GM12878 (cell line): Measurements from ENCODE around the gene MYO7A. TPM values are rescaled to one million over a fixed set of nuclear protein-coding genes. Genes with fewer than 3 reads are reported as not detected.

Source experiments
- ATAC-seq: fragments of 200-7000 bp; cut with Tn5 transposase; 3 replicates; pipeline ENCODE4 v1.9.1; 2020; ENCODE audit warnings: mild to moderate bottlenecking, moderate library complexity
- BruUV-seq: library from RNA; stranded (reverse); fragments of 400-500 nt; replicated peaks from 2 replicates; lab custom pipeline; 2021; lab: Mats Ljungman, UMichigan
- CTCF ChIA-PET: fragments of 300-600 bp; sonication (Branson Sonifier 250); formaldehyde crosslinking; extraction: SDS; loops from one replicate; lab custom pipeline; 2021; ENCODE audit warnings: inconsistent platforms; lab: Yijun Ruan, JAX
- POLR2A ChIA-PET: fragments of 350-600 bp; formaldehyde crosslinking; extraction: SDS; loops from one replicate; lab custom pipeline; 2021; ENCODE audit warnings: inconsistent platforms; lab: Charles Lee
- RAD21 ChIA-PET: fragments of 300-600 bp; sonication (Branson Sonifier 250); formaldehyde crosslinking; loops from one replicate; lab custom pipeline; 2023; ENCODE audit warnings: antibody characterized with exemption; ENCODE audit not compliant: unreplicated experiment; lab: Charles Lee
- SMC1A ChIA-PET: fragments of 300-600 bp; sonication (Branson Sonifier 250); formaldehyde crosslinking; loops from one replicate; lab custom pipeline; 2023; ENCODE audit not compliant: unreplicated experiment, uncharacterized antibody; lab: Charles Lee
- DNase-seq: peaks from one replicate; pipeline ENCODE4 v3.0.0-alpha.2; 2011; ENCODE audit warnings: low read depth, low spot score
- FAIRE-seq: peaks from 3 replicates; lab custom pipeline; 2011; peaks lifted over from hg19 to GRCh38; lab: Jason Lieb, UNC
- H2AFZ ChIP-seq: 2 replicates; pipeline ENCODE4 v1.6.0; 2011; ENCODE audit warnings: low read depth, low read length, control low read depth; ENCODE audit not compliant: control insufficient read depth
- H3K27ac ChIP-seq: 2 replicates; pipeline ENCODE4 v1.5.1; 2011; ENCODE audit warnings: control low read depth; ENCODE audit not compliant: control insufficient read depth, insufficient read depth
- H3K27me3 ChIP-seq, 2 experiments: replicated peaks in 1 of 2; 2 replicates each; pipeline versions ENCODE4 v1.6.0 to v1.6.1; 2011; ENCODE audit warnings: low read length in 1 of 2; ENCODE audit not compliant: control insufficient read depth in 2 of 2, insufficient read depth in 2 of 2
- H3K36me3 ChIP-seq, 2 experiments: 2 replicates each; pipeline ENCODE4 v1.5.1; 2011; ENCODE audit warnings: low read length in 1 of 2; ENCODE audit not compliant: control insufficient read depth in 2 of 2, insufficient read depth in 2 of 2
- H3K4me1 ChIP-seq: 2 replicates; pipeline ENCODE4 v1.6.1; 2011; ENCODE audit warnings: mild to moderate bottlenecking, low read length, moderate library complexity, mixed read lengths; ENCODE audit not compliant: control insufficient read depth, insufficient read depth
- H3K4me2 ChIP-seq: 2 replicates; pipeline ENCODE4 v1.6.0; 2011; ENCODE audit warnings: control low read depth; ENCODE audit not compliant: control insufficient read depth, insufficient read depth
- H3K4me3 ChIP-seq: fragments of 200-600 bp; sonication (generic); 2 replicates; pipeline ENCODE4 v1.5.1; 2016
- H3K79me2 ChIP-seq: 2 replicates; pipeline ENCODE4 v1.6.0; 2011; ENCODE audit warnings: low read length; ENCODE audit not compliant: control insufficient read depth, insufficient read depth
- H3K9ac ChIP-seq: 2 replicates; pipeline ENCODE4 v1.8.0; 2011; ENCODE audit warnings: low read length, control low read depth, mixed read lengths; ENCODE audit not compliant: control insufficient read depth, insufficient read depth
- H3K9me3 ChIP-seq: replicated peaks from 3 replicates; pipeline ENCODE4 v1.5.1; 2011; ENCODE audit warnings: mild to moderate bottlenecking, low read length; ENCODE audit not compliant: control insufficient read depth, insufficient read depth
- H4K20me1 ChIP-seq: 2 replicates; pipeline ENCODE4 v1.6.0; 2011; ENCODE audit not compliant: control insufficient read depth, insufficient read depth
- BACH1 ChIP-seq: fragments of 450-650 bp; IDR thresholded peaks from 2 replicates; pipeline ENCODE4 v1.6.1; 2017; ENCODE audit warnings: mild to moderate bottlenecking, borderline replicate concordance
- E2F8 ChIP-seq: fragments of 450-650 bp; IDR thresholded peaks from 2 replicates; pipeline ENCODE4 v1.6.1; 2018; ENCODE audit warnings: mild to moderate bottlenecking, low read depth, moderate library complexity; ENCODE audit not compliant: partially characterized antibody
- JUND ChIP-seq: IDR thresholded peaks from 2 replicates; pipeline ENCODE4 v1.6.1; 2012; ENCODE audit warnings: low read depth, mild to moderate bottlenecking, low read length, improper control_type of control experiment, moderate library complexity
- WGBS: methylation state at CpG from one replicate; pipeline ENCODE4 v1.1.6; 2016; ENCODE audit warnings: low lambda C conversion rate; ENCODE audit not compliant: insufficient replicate concordance, insufficient coverage; ENCODE audit errors: missing lambda C conversion rate; 5-methylcytosine and 5-hydroxymethylcytosine counted together
- in situ Hi-C: fragments of 300-500 bp; cut with MboI; formaldehyde crosslinking; loops from 9 replicates; pipeline ENCODE4 v1.14.3; 2018; ENCODE audit warnings: mixed read lengths
- intact Hi-C: fragments of 100-400 bp; cut with micrococcal nuclease; formaldehyde crosslinking; loops from one replicate; pipeline ENCODE4 v1.14.2; 2022; ENCODE audit not compliant: unreplicated experiment
- polyA plus RNA-seq, 11 experiments: library from polyadenylated mRNA; depleted of rRNA in 4 of 11; unstranded in 6 of 11; stranded (reverse) in 5 of 11; fragments of >200 nt; fragmentation: Nextera tagmentation in 4 of 11; fragmentation: Illumina TruSeq in 1 of 11; extraction: Ambion mirVana in 4 of 11; extraction: Trizol in 1 of 11; gene quantifications; 1 replicate in 1 of 11; 2 replicates in 10 of 11; pipeline versions ENCODE4 v1.2.1 to v1.2.3, GENCODE V29; 2011 to 2016; ENCODE audit warnings: inconsistent platforms in 2 of 11, missing spikeins in 2 of 11, low read depth in 1 of 11
- total RNA-seq, 4 experiments: library from RNA; depleted of rRNA in 3 of 4; stranded (reverse); fragments of >200 nt in 3 of 4; fragmentation: Illumina TruSeq in 1 of 4; extraction: Trizol in 1 of 4; gene quantifications; 2 replicates each; pipeline versions ENCODE4 v1.2.1 to v1.2.3, GENCODE V29; 2013 to 2021
- TF ChIP-seq, protein P1 (sequence below): fragments of 450-650 bp; IDR thresholded peaks from 2 replicates; pipeline ENCODE4 v1.6.1; 2016; ENCODE audit warnings: mild to moderate bottlenecking
- TF ChIP-seq, protein P2 (sequence below): fragments of 450-650 bp; IDR thresholded peaks from 2 replicates; pipeline ENCODE4 v1.6.1; 2017; ENCODE audit warnings: low read depth, mild to moderate bottlenecking, moderate library complexity

MYO7A gene
- total and polyA plus RNA-seq, 10 of the 15 experiments (the other 5 are each of a cell fraction or from before 2014, with no cell fraction given), result 0.01 to 0.21 (median 0.04) TPM; not detected in 6

- in situ Hi-C loops (no loop called here), intact Hi-C loops (no loop called here)
- CTCF ChIA-PET, result interaction anchor here (0.7 to 1.1 kb wide), 3 partner anchors 16 to 65 kb away, joined by 3 read pairs; no protein-coding TSS in a partner anchor
These were observed 5.4 kb upstream of the MYO7A start for GRCh38 chr11:77122576-77123212.

More at GRCh38 chr11:77122576-77123212, 5.4 kb upstream of the MYO7A start:
- 0 out of 2 replicates have a peak, but pooled peaks cover 3% of the 10 kb centered on the region for H3K4me1 ChIP-seq
- no peak overlapping the region for H3K9ac ChIP-seq
- no peak for FAIRE-seq
- H3K9me3 ChIP-seq, result no peaks in the 10 kb centered on the region
- 31% methylated on average over 7 of the region's 7 CpGs for WGBS
- SMC1A ChIA-PET, result no interaction called here
- TF ChIP-seq, protein P1, sequence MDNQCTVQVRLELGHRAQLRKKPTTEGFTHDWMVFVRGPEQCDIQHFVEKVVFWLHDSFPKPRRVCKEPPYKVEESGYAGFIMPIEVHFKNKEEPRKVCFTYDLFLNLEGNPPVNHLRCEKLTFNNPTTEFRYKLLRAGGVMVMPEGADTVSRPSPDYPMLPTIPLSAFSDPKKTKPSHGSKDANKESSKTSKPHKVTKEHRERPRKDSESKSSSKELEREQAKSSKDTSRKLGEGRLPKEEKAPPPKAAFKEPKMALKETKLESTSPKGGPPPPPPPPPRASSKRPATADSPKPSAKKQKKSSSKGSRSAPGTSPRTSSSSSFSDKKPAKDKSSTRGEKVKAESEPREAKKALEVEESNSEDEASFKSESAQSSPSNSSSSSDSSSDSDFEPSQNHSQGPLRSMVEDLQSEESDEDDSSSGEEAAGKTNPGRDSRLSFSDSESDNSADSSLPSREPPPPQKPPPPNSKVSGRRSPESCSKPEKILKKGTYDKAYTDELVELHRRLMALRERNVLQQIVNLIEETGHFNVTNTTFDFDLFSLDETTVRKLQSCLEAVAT, result no peak
- TF ChIP-seq JUND (no peak), BACH1 (no peak), E2F8 (no peak)
- TF ChIP-seq, protein P2, sequence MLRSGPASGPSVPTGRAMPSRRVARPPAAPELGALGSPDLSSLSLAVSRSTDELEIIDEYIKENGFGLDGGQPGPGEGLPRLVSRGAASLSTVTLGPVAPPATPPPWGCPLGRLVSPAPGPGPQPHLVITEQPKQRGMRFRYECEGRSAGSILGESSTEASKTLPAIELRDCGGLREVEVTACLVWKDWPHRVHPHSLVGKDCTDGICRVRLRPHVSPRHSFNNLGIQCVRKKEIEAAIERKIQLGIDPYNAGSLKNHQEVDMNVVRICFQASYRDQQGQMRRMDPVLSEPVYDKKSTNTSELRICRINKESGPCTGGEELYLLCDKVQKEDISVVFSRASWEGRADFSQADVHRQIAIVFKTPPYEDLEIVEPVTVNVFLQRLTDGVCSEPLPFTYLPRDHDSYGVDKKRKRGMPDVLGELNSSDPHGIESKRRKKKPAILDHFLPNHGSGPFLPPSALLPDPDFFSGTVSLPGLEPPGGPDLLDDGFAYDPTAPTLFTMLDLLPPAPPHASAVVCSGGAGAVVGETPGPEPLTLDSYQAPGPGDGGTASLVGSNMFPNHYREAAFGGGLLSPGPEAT, result no peak
- no peak overlapping the region for H2AFZ ChIP-seq
- ATAC-seq, result no peak
- no peaks in the 10 kb centered on the region for H3K79me2 ChIP-seq
- RAD21 ChIA-PET, result no interaction called here
- no peak for DNase-seq
- H3K27ac ChIP-seq, result no peak overlapping the region
- H3K4me3 ChIP-seq, result no peak overlapping the region
- peaks cover 0 to 3% of the 10 kb centered on the region in 2 experiments; a peak in 2 of 4 replicates for H3K27me3 ChIP-seq
- POLR2A ChIA-PET, result no interaction called here
- no peak overlapping the region for H3K4me2 ChIP-seq
- no peaks in the 10 kb centered on the region for H4K20me1 ChIP-seq
- H3K36me3 ChIP-seq, result no peaks in the 10 kb centered on the region
- BruUV-seq, result no TSS peak
